A673 (cell line): ENCODE data around the gene VAV3.

Experiments
- CTCF ChIP-seq: fragments of 300-800, 200-600 bp; sonication (generic); conservative IDR thresholded peaks from 2 replicates; pipeline ENCODE4 v1.5.1; 2017; ENCODE audit warnings: low read depth, mild to moderate bottlenecking, antibody characterized with exemption, low read length, moderate library complexity, mixed read lengths
- EZH2 ChIP-seq: fragments of 200-600 bp; sonication (generic); IDR thresholded peaks from 2 replicates; pipeline ENCODE4 v1.6.1; 2017; ENCODE audit warnings: borderline replicate concordance, low read depth, mild to moderate bottlenecking, mixed read lengths, antibody characterized with exemption, low read length; ENCODE audit not compliant: poor library complexity, severe bottlenecking

- no peak for TF ChIP-seq CTCF
- no peak for TF ChIP-seq EZH2
Observed at GRCh38 chr1:107883562-107883961, 81.4 kb downstream of the VAV3 start.
